Mesenchymal stem cell (in vitro differentiated cells and primary cell): Measurements from ENCODE around the gene METTL9.
"Not testable (repeated sequence)": the region's sequence is repeated elsewhere in the genome, so short reads cannot be mapped to it uniquely, and the experiment has no call there.

Experiments used
- DNase-seq: peaks from one replicate; pipeline ENCODE4 v3.0.0-alpha.2; 2013
- H2AFZ ChIP-seq: one replicate; pipeline ENCODE4 v1.6.1; 2013; ENCODE audit warnings: low read depth, mild to moderate bottlenecking, control low read depth, inconsistent platforms, low read length, moderate library complexity
- H2AK5ac ChIP-seq: 2 replicates; pipeline ENCODE4 v1.6.1; 2013; ENCODE audit warnings: low read length, moderate library complexity, mild to moderate bottlenecking, inconsistent platforms; ENCODE audit not compliant: severe bottlenecking
- H2BK120ac ChIP-seq: one replicate; pipeline ENCODE4 v1.6.1; 2013; ENCODE audit warnings: low read depth, mild to moderate bottlenecking, inconsistent platforms, low read length, moderate library complexity
- H2BK12ac ChIP-seq, 2 experiments: one replicate each; pipeline ENCODE4 v1.6.1; 2013; ENCODE audit warnings: inconsistent platforms in 2 of 2, low read length in 2 of 2, mild to moderate bottlenecking in 2 of 2, moderate library complexity in 2 of 2, control low read depth in 1 of 2
- H2BK15ac ChIP-seq: one replicate; pipeline ENCODE4 v1.6.1; 2013; ENCODE audit warnings: mild to moderate bottlenecking, low read depth, inconsistent platforms; ENCODE audit not compliant: poor library complexity, severe bottlenecking
- H2BK5ac ChIP-seq: 2 replicates; pipeline ENCODE4 v1.6.1; 2013; ENCODE audit warnings: low read depth, mild to moderate bottlenecking, low read length, control low read depth, inconsistent platforms; ENCODE audit not compliant: poor library complexity, severe bottlenecking
- H3K14ac ChIP-seq, 2 experiments: one replicate each; pipeline ENCODE4 v1.6.1; 2013; ENCODE audit warnings: inconsistent platforms in 2 of 2, low read length in 2 of 2, control low read depth in 1 of 2, mild to moderate bottlenecking in 1 of 2, moderate library complexity in 1 of 2
- H3K18ac ChIP-seq, 2 experiments: one replicate each; pipeline ENCODE4 v1.6.1; 2013; ENCODE audit warnings: inconsistent platforms in 2 of 2, low read length in 2 of 2, control low read depth in 1 of 2, low read depth in 1 of 2, mild to moderate bottlenecking in 1 of 2
- H3K23ac ChIP-seq, 2 experiments: one replicate each; pipeline ENCODE4 v1.6.1; 2013; ENCODE audit warnings: inconsistent platforms in 2 of 2, low read length in 2 of 2, mild to moderate bottlenecking in 2 of 2, moderate library complexity in 2 of 2, control low read depth in 1 of 2
- H3K27ac ChIP-seq: 2 replicates; pipeline ENCODE4 v1.5.1; 2013; ENCODE audit warnings: mild to moderate bottlenecking, moderate library complexity, low read length, control low read depth, inconsistent platforms; ENCODE audit not compliant: poor library complexity, severe bottlenecking
- H3K27me3 ChIP-seq, 2 experiments: 2 replicates each; pipeline versions ENCODE4 v1.6.1 to v1.7.0; 2013; ENCODE audit warnings: low read length in 2 of 2, mild to moderate bottlenecking in 2 of 2, moderate library complexity in 2 of 2, control low read depth in 1 of 2, inconsistent platforms in 1 of 2; ENCODE audit not compliant: control insufficient read depth in 1 of 2, insufficient read depth in 1 of 2
- H3K36me3 ChIP-seq, 2 experiments: 2 replicates each; pipeline versions ENCODE4 v1.6.1 to v1.7.0; 2013; ENCODE audit warnings: low read length in 2 of 2, control low read depth in 1 of 2, inconsistent platforms in 1 of 2, low read depth in 1 of 2, mild to moderate bottlenecking in 1 of 2; ENCODE audit not compliant: insufficient read depth in 2 of 2, control insufficient read depth in 1 of 2
- H3K4ac ChIP-seq, 2 experiments: one replicate each; pipeline ENCODE4 v1.6.1; 2013; ENCODE audit warnings: inconsistent platforms in 2 of 2, low read length in 2 of 2, mild to moderate bottlenecking in 2 of 2, moderate library complexity in 2 of 2, control low read depth in 1 of 2, low read depth in 1 of 2
- H3K4me1 ChIP-seq: 2 replicates; pipeline ENCODE4 v1.6.1; 2013; ENCODE audit warnings: low read depth, low read length, control low read depth; ENCODE audit not compliant: control insufficient read depth, insufficient read depth
- H3K4me2 ChIP-seq: 2 replicates; pipeline ENCODE4 v1.6.1; 2013; ENCODE audit warnings: low read length, mild to moderate bottlenecking, inconsistent platforms; ENCODE audit not compliant: poor library complexity, severe bottlenecking
- H3K4me3 ChIP-seq, 2 experiments: 2 replicates each; pipeline versions ENCODE4 v1.5.1 to v1.7.0; 2013; ENCODE audit warnings: low read length in 2 of 2, mild to moderate bottlenecking in 2 of 2, control low read depth in 1 of 2, low read depth in 1 of 2; ENCODE audit not compliant: insufficient read depth in 1 of 2
- H3K79me1 ChIP-seq: replicated peaks from 2 replicates; pipeline ENCODE4 v1.6.1; 2013; ENCODE audit warnings: mild to moderate bottlenecking, control low read depth, low read length, inconsistent platforms; ENCODE audit not compliant: poor library complexity, severe bottlenecking
- H3K9ac ChIP-seq: 2 replicates; pipeline ENCODE4 v1.7.0; 2013; ENCODE audit warnings: mild to moderate bottlenecking, low read length, moderate library complexity
- H3K9me3 ChIP-seq: 2 replicates; pipeline ENCODE4 v1.7.0; 2013; ENCODE audit warnings: mild to moderate bottlenecking, low read length; ENCODE audit not compliant: control insufficient read depth
- H4K8ac ChIP-seq: one replicate; pipeline ENCODE4 v1.6.1; 2013; ENCODE audit warnings: inconsistent platforms, mild to moderate bottlenecking, low read length, moderate library complexity
- H4K91ac ChIP-seq: one replicate; pipeline ENCODE4 v1.6.1; 2013; ENCODE audit warnings: mild to moderate bottlenecking, low read length, inconsistent platforms
- WGBS: methylation state at CpG from one replicate; pipeline ENCODE4 v1.1.7; 2013; ENCODE audit warnings: mixed read lengths; 5-methylcytosine and 5-hydroxymethylcytosine counted together

Gene METTL9

GRCh38 chr16:21646721-21647561 lies 47.6 kb downstream of the METTL9 start:
- H2BK5ac ChIP-seq: no peak overlapping the region
- peak overlapping the region; percentile 4 for H4K91ac ChIP-seq
- WGBS: 84% methylated on average over 16 of the region's 18 CpGs
- no peak overlapping the region for H2BK120ac ChIP-seq
- no peak overlapping the region for H2AK5ac ChIP-seq
- H3K23ac ChIP-seq: no peak overlapping the region
- H3K14ac ChIP-seq: no peak overlapping the region
- no peaks in the 10 kb centered on the region for H3K27me3 ChIP-seq
- no peak overlapping the region for H2BK12ac ChIP-seq
- H4K8ac ChIP-seq: no peak overlapping the region
- H2AFZ ChIP-seq: no peak overlapping the region
- peak overlapping the region; percentile 83 for H3K9ac ChIP-seq
- no peak overlapping the region for H3K27ac ChIP-seq
- H3K4me3 ChIP-seq: no peak overlapping the region
- peaks cover 12 to 13% of the 10 kb centered on the region in 2 experiments for H3K36me3 ChIP-seq
- no peaks in the 10 kb centered on the region for H3K9me3 ChIP-seq
- peaks cover 36% of the 10 kb centered on the region for H3K79me1 ChIP-seq
- H3K18ac ChIP-seq: peak overlapping the region in 1 of 2 experiments; percentile 23
- H2BK15ac ChIP-seq: no peak overlapping the region
- peaks cover 5% of the 10 kb centered on the region for H3K4me1 ChIP-seq
- DNase-seq: peak; percentile 86
- H3K4me2 ChIP-seq: no peak overlapping the region
- H3K4ac ChIP-seq: no peak overlapping the region

- DNase-seq: no peak
- H3K79me1 ChIP-seq: peaks cover 37% of the 10 kb centered on the region
- H3K4me3 ChIP-seq: no peak overlapping the region
- H2AFZ ChIP-seq: no peak overlapping the region
- H3K4me2 ChIP-seq: no peak overlapping the region
- no peak overlapping the region for H3K27ac ChIP-seq
- no peak overlapping the region for H2AK5ac ChIP-seq
- no peak overlapping the region for H2BK120ac ChIP-seq
- H4K91ac ChIP-seq: peak overlapping the region; percentile 2
- H3K18ac ChIP-seq: peak overlapping the region in 1 of 2 experiments; percentile 84
- no peak overlapping the region for H2BK5ac ChIP-seq
- no peaks in the 10 kb centered on the region for H3K27me3 ChIP-seq
- no peak overlapping the region for H3K23ac ChIP-seq
- H3K36me3 ChIP-seq: peaks cover 13 to 14% of the 10 kb centered on the region in 2 experiments
- 99% methylated on average over 9 of the region's 9 CpGs for WGBS
- H3K9me3 ChIP-seq: no peaks in the 10 kb centered on the region
- peak overlapping the region in 1 of 2 experiments; percentile 24 for H3K4ac ChIP-seq
- H3K14ac ChIP-seq: no peak overlapping the region
- no peak overlapping the region for H2BK15ac ChIP-seq
- peak overlapping the region in 1 of 2 experiments; percentile 42 for H2BK12ac ChIP-seq
- H4K8ac ChIP-seq: peak overlapping the region; percentile 29
- H3K9ac ChIP-seq: no peak overlapping the region
- peaks cover 5% of the 10 kb centered on the region for H3K4me1 ChIP-seq
Observed at GRCh38 chr16:21647562-21648164, 48.3 kb downstream of the METTL9 start.

GRCh38 chr16:21649826-21650406 lies 50.5 kb downstream of the METTL9 start:
- not testable (repeated sequence) for H3K4me1 ChIP-seq, H3K27ac ChIP-seq, H2AK5ac ChIP-seq, H2BK15ac ChIP-seq, H2BK5ac ChIP-seq, H2AFZ ChIP-seq, H3K9ac ChIP-seq, H3K9me3 ChIP-seq, DNase-seq, H3K27me3 ChIP-seq, H3K18ac ChIP-seq, H3K4ac ChIP-seq, H2BK120ac ChIP-seq, H3K4me3 ChIP-seq, H4K91ac ChIP-seq, H3K4me2 ChIP-seq
- Histone ChIP-seq H3K79me1 (peaks cover 43% of the 10 kb centered on the region), H4K8ac (peak overlapping the region; percentile 14), H2BK12ac (peak overlapping the region in 1 of 2 experiments; percentile 18), H3K23ac (peak overlapping the region in 1 of 2 experiments; percentile 83), H3K36me3 (peaks cover 17 to 19% of the 10 kb centered on the region in 2 experiments), H3K14ac (peak overlapping the region in 1 of 2 experiments; percentile 46)
- WGBS: 97% methylated on average over 9 of the region's 12 CpGs

GRCh38 chr16:21650521-21650920 lies 51.1 kb downstream of the METTL9 start:
- no peak for DNase-seq
- Histone ChIP-seq H3K18ac (no peak overlapping the region), H3K23ac (no peak overlapping the region), H3K9ac (no peak overlapping the region), H3K4me1 (peaks cover 6% of the 10 kb centered on the region), H2AFZ (no peak overlapping the region), H3K36me3 (peaks cover 20 to 25% of the 10 kb centered on the region in 2 experiments), H3K4me2 (no peak overlapping the region), H3K14ac (no peak overlapping the region), H2BK120ac (no peak overlapping the region), H2AK5ac (no peak overlapping the region), H3K79me1 (peaks cover 46% of the 10 kb centered on the region), H4K91ac (no peak overlapping the region), H2BK15ac (no peak overlapping the region), H4K8ac (no peak overlapping the region), H2BK5ac (no peak overlapping the region), H3K27me3 (no peaks in the 10 kb centered on the region), H3K4me3 (no peak overlapping the region), H2BK12ac (no peak overlapping the region), H3K27ac (no peak overlapping the region), H3K9me3 (no peaks in the 10 kb centered on the region), H3K4ac (no peak overlapping the region)
- WGBS: no CpG with 5 or more reads among the region's 1 CpG
